HFF-Myc (cell line): ENCODE results near the gene HDAC1.

ENCODE experiments used
- DNase-seq: peaks from one replicate; pipeline ENCODE4 v3.0.0-alpha.2; 2011; ENCODE audit warnings: low read depth; ENCODE audit errors: extremely low read depth
- H3K4me3 ChIP-seq: replicated peaks from 2 replicates; pipeline ENCODE4 v1.5.1; 2011; ENCODE audit warnings: low read depth, mild to moderate bottlenecking, control low read depth, low read length
- CTCF ChIP-seq: IDR thresholded peaks from 2 replicates; pipeline ENCODE4 v1.5.1; 2012; ENCODE audit warnings: mild to moderate bottlenecking, low read depth, low read length, control low read depth; ENCODE audit errors: missing control alignments

HDAC1 gene

GRCh38 chr1:32376199-32376598 lies 84.3 kb downstream of the HDAC1 start:
- H3K4me3 ChIP-seq = no peak overlapping the region
- DNase-seq = no peak
- no peak for TF ChIP-seq CTCF

GRCh38 chr1:32377541-32378220 lies 85.8 kb downstream of the HDAC1 start:
- H3K4me3 ChIP-seq = no peak overlapping the region
- DNase-seq = no peak
- no peak for TF ChIP-seq CTCF

GRCh38 chr1:32380057-32380456 lies 88.2 kb downstream of the HDAC1 start:
- no peak for TF ChIP-seq CTCF
- DNase-seq = no peak
- no peak overlapping the region for H3K4me3 ChIP-seq
